Measurements from ENCODE around the gene HOXC11.

GRCh38 chr12:53991077-53991460 is 18.1 kb downstream of the HOXC11 start:
- TF ChIP-seq ZBTB11 (CRISPR knock-in tag; IDR thresholded peaks at IDR 0.05) (no peak), CTCF (IDR thresholded peaks at IDR 0.05 in 2 of 3, conservative IDR thresholded peaks at IDR 0.05 in 1 of 3; ENCODE audit: control insufficient read depth in 2 of 3, extremely low read depth in 1 of 3, insufficient read depth in 1 of 3, low read depth in 3 of 3, low read length in 3 of 3) (no peak), ZBTB40 (IDR thresholded peaks at IDR 0.05; ENCODE audit: borderline replicate concordance) (no peak)

Measured in GM12878 (cell line).